HG03460 (cell line): Measurements from ENCODE around the gene CPD.
"Not testable (repeated sequence)": the region's sequence is repeated elsewhere in the genome, so short reads cannot be mapped to it uniquely, and the experiment has no call there.

Source experiments
- ATAC-seq: cut with Tn5 transposase; IDR thresholded peaks from one replicate; pipeline ENCODE4 v1.9.1; 2021; ENCODE audit not compliant: unreplicated experiment

Gene CPD

GRCh38 chr17:30424471-30424870, 45.7 kb downstream of the CPD start:
- ATAC-seq: no peak

- ATAC-seq: no peak
Measured at GRCh38 chr17:30426292-30426691, 47.6 kb downstream of the CPD start.

DNA sequence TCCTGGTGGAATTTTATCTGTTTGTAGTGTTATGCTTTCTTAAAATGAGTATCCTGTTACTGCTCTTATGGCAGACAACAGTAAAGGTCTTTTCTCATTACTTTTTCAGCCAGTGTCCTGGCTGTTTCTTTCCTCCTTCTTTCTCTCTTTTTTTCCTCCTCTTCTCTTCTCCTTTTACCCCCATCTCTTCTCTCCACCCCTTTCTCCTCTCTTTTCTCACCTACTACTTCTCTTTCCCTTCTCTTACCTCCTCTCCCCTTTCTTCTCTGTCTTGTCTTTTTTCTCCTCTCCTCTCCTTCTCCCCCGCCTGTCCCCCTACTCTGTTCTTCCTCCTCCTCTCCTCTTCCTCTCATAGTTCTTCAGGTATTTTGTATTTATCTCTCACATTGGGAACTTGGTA, 48.9 kb downstream of the CPD start:
- no peak for ATAC-seq

GRCh38 chr17:30429155-30429554, 50.4 kb downstream of the CPD start:
- no peak for ATAC-seq

DNA sequence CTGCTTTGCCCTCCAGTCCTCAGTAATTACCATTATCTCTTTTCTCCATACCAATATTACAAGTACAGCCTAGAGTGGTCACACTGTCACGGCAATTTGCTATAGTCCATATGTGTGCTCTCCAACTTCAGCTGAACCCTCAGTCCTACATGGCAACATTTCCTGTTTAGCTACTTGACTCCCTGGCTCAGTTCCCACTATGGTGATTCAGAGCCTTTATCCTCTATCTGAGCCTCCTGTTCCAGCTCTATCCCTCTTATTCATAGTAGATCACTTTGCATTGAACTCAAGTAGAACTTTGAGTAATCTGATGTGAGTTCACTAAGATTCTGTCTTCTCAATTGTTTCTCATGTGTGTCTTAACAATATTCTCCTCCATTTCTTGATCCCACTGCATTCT, 54.8 kb downstream of the CPD start:
- no peak for ATAC-seq

GRCh38 chr17:30436729-30437128, 58.0 kb downstream of the CPD start:
- no peak for ATAC-seq

- ATAC-seq: no peak
Measured at GRCh38 chr17:30443721-30444120, 65.0 kb downstream of the CPD start.

DNA sequence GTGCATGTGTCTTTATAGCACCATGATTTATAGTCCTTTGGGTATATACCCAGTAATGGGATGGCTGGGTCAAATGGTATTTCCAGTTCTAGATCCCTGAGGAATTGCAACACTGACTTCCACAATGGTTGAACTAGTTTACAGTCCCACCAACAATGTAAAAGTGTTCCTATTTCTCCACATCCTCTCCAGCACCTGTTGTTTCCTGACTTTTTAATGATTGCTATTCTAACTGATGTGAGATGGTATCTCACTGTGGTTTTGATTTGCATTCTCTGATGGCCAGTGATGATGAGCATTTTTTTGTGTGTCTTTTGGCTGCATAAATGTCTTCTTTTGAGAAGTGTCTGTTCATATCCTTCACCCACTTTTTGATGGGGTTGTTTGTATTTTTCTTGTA, 67.9 kb downstream of the CPD start:
- ATAC-seq: not testable (repeated sequence)

- no peak for ATAC-seq
Measured at GRCh38 chr17:30449480-30449879, 70.8 kb downstream of the CPD start.

- ATAC-seq: no peak
Measured at GRCh38 chr17:30450125-30451027, 71.6 kb downstream of the CPD start.

DNA sequence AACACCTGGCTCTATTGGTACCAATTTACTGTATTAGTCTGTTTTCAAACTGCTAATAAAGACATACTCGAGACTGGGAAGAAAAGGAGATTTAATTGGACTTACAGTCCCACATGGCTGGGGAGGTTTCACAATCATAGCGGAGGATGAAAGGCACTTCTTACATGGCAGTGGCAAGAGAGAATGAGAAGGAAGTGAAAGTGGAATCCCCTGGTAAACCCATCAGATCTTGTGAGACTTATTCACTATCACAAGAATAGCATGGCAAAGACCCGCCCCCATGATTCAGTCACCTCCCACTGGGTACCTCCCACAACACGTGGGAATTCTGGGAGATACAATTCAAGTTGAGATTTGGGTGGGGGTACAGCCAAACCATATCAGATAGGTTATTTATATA, 75.9 kb downstream of the CPD start:
- no peak for ATAC-seq

DNA sequence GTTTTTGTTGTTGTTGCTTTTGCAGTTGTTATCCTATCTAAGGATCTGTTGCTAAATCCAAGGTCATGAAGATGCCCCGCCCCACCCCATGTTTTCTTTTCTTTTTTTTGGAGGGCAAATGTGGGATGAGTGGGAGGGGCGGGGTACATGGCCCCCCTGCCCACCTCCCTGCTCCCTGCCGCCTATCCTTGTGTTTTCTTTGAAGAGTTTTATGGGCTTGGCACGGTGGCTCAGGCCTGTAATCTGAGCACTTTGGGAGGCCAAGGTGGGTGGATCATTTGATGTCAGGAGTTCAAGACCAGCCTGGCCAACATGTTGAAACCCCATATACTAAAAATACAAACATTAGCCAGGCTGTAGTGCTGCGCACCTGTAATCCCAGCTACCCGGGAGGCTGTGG, 79.6 kb downstream of the CPD start:
- ATAC-seq: no peak

DNA sequence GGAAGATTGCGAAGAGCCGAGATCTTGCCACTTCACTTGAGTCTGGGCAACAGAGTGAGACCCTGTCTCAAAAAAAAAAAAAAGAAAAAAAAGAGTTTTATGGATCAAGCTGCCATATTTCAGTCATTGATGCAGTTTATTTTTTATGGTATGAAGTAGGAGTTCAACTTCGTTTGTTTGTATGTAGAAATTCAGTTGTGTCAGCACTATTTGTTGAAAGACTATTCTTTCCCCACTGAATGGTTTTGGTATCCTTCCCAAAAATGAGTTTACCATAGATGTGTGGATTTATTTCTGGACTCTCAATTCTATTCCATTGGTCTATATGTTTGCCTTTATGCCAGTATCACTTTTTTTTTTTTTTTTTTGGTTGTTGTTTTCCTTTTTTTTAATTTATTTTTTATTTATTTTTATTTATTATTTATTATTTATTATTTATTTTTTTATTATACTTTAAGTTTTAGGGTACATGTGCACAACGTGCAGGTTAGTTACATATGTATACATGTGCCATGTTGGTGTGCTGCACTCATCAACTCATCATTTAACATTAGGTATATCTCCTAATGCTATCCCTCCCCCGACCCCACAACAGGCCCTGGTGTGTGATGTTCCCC, 80.2 kb downstream of the CPD start:
- ATAC-seq: not testable (repeated sequence)

- ATAC-seq: no peak
Measured at GRCh38 chr17:30468465-30468864, 89.7 kb downstream of the CPD start.

DNA sequence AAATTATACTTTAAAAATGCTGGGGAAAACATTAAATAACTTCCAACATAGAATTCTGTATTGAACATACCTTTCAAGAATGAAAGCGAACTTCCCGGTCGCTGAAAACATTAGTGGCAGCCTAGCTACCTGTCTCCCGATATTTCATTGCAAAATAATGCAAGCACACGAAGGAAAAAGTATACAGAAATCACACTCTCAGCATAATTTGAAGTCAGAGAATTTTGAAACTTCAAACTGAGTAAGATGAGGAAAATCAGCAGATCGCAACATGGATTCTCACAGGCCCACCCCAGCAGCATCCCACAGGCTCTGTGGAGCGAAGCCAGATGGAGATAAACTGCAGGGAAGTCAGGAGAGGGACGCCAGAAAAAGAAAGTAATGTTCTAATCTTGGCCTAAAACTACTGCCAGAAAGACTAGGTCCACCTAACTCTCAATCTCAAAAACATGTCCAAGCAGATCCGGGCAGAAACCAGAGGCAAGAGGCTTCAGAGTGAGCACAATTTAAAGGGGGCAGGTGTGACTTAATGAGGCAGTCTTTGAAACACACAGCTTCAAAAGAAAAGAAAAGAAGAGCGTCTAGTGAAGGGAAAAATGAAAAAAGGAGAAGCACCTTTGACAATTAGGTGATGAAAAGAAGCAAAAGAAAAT, 93.6 kb downstream of the CPD start:
- no peak for ATAC-seq

DNA sequence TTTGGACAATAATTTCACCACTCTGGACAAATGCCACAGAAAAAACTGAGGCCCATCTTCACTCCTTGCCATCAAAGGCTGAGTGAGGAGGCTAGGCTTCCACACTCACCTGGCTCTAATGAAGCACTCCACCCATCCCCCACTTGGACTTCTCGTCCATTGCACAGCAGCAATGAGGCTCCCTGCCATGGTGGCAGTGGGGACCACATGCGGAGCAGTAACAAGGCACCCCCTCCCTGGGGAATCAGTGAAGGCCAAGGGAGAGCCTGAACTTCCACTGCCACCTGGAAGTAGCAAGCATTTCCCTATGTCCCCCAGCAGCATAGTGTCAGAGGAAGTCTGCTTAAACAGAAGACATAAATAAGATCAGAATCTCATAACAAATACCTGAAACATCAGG, 96.5 kb downstream of the CPD start:
- no peak for ATAC-seq

- peak; percentile 21 for ATAC-seq
Measured at GRCh38 chr17:30476726-30477082, 98.0 kb downstream of the CPD start.

DNA sequence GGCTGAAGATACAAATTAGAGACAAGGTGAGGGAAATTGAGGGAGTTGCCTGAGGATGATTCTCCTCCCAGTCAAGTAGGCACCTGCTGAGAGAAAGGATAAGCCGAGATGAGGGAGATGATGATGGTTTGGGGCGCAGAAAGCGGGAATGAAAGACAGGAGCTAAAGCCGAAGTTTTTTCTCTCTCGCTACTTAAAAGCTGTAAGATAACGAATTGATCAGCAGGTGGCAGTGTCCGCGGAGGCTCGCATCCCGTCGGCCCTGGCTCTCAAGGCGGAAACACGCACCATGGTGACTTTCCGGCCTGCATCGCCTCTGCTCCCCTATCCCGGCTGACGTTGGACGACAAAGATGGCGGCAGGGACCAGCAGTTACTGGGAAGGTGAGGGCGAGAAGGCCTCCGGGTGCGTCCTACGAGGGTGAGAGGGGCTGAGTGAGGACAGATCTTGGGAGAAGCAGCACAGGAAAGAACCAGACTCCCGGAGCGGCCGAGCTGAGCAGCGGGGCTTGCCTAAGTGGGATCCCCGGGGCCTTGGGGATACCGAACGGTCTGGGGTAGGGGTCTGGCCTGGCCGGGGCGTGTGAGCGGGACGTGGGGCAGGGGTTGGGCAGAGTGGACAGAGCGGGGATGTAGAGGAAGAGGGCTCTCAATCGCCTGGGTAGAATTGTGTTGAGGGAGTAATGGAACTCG, 98.5 kb downstream of the CPD start, which contains the start of gene GOSR1:
Gene GOSR1 (plus strand): TSS at position 326 of the 691 bp plus-strand sequence. CDS start 26 bp downstream, at position 352.
- peak; percentile 89 for ATAC-seq

DNA sequence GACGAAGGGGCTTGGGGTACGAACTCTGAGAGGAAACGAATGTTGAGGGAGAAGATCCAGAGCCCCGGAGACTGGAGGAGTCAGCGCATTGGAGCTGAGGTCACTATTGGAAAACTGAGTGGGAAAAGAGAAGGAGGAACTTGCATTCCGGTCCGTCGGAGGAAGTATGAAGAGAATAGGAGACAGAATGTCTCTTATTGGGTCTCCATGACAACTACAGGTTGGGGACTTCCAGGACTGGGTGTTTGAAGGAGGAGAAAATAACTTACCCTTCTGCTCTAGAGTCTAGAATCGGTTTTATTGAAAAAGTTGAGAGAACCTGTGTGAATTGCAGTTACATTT, 99.0 kb downstream of the CPD start:
- ATAC-seq: peak; percentile 13

DNA sequence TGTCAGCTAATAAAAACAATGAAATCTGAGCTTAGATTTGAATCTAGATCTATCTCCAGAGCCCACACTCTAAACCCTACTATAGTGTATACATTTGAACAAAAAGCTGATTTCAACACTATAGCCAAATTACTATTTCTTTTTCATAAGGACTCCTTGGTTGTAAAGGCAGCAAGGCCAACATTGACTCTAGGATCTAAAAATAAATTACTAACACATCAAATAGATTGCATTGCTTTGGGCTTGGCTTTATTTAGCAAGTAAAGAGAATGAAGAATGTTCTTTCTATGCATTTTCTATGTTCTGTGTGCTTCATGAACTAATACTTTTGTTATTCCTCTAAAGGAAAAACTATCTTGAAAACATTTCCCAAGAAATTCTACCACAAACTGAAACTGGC, 103.8 kb downstream of the CPD start:
- ATAC-seq: no peak

- ATAC-seq: no peak
Measured at GRCh38 chr17:30483159-30483558, 104.4 kb downstream of the CPD start.
